IMR-90 (cell line): ENCODE results near the gene MYLK4. TPM values are rescaled to one million over a fixed set of nuclear protein-coding genes. Genes with fewer than 3 reads are reported as not detected.

Source experiments
- ATAC-seq: fragments of 200-7000 bp; cut with Tn5 transposase; 2 replicates; pipeline ENCODE4 v1.9.1; 2020; ENCODE audit warnings: low read depth, mild to moderate bottlenecking, moderate library complexity
- BruUV-seq: library from RNA; stranded (reverse); fragments of 400-500 nt; replicated peaks from 2 replicates; lab custom pipeline; 2021; lab: Mats Ljungman, UMichigan
- CTCF ChIA-PET: fragments of 300-600 bp; formaldehyde crosslinking; extraction: SDS; loops from one replicate; lab custom pipeline; 2021; ENCODE audit warnings: antibody characterized with exemption; lab: Yijun Ruan, JAX
- POLR2A ChIA-PET: fragments of 300-600 bp; sonication (Branson Sonifier 250); formaldehyde crosslinking; loops from one replicate; lab custom pipeline; 2022; ENCODE audit warnings: antibody characterized with exemption; ENCODE audit not compliant: unreplicated experiment; lab: Charles Lee
- DNase-seq: peaks from one replicate; pipeline ENCODE4 v3.0.0; 2013
- H2AFZ ChIP-seq: replicated peaks from 2 replicates; pipeline ENCODE3; 2013; ENCODE audit warnings: low read length, mild to moderate bottlenecking; ENCODE audit not compliant: poor library complexity
- H2AK5ac ChIP-seq: 2 replicates; pipeline ENCODE4 v1.6.1; 2013; ENCODE audit warnings: low read depth, low read length, inconsistent platforms
- H2AK9ac ChIP-seq: replicated peaks from 2 replicates; pipeline ENCODE3; 2013; ENCODE audit warnings: mild to moderate bottlenecking, low read depth, low read length, moderate library complexity; ENCODE audit not compliant: poor library complexity
- H2BK120ac ChIP-seq: 2 replicates; pipeline ENCODE4 v1.6.1; 2013; ENCODE audit warnings: low read depth, low read length, inconsistent platforms
- H2BK15ac ChIP-seq: 3 replicates; pipeline ENCODE4 v1.6.1; 2013; ENCODE audit warnings: low read depth, low read length, inconsistent platforms
- H2BK20ac ChIP-seq: 2 replicates; pipeline ENCODE4 v1.6.1; 2013; ENCODE audit warnings: low read depth, mild to moderate bottlenecking, inconsistent platforms, low read length, moderate library complexity
- H2BK5ac ChIP-seq: 2 replicates; pipeline ENCODE4 v1.6.1; 2013; ENCODE audit warnings: mild to moderate bottlenecking, low read depth, low read length, inconsistent platforms; ENCODE audit not compliant: poor library complexity, severe bottlenecking
- H3K14ac ChIP-seq: replicated peaks from 2 replicates; pipeline ENCODE4 v1.6.1; 2013; ENCODE audit warnings: low read depth, low read length, inconsistent platforms
- H3K18ac ChIP-seq: 2 replicates; pipeline ENCODE4 v1.6.1; 2013; ENCODE audit warnings: low read depth, low read length, control low read depth
- H3K23ac ChIP-seq: 2 replicates; pipeline ENCODE4 v1.6.1; 2013; ENCODE audit warnings: low read depth, low read length, inconsistent platforms
- H3K27ac ChIP-seq: 2 replicates; pipeline ENCODE4 v1.5.1; 2013; ENCODE audit warnings: mild to moderate bottlenecking, control low read depth, low read length; ENCODE audit not compliant: insufficient read depth
- H3K27me3 ChIP-seq: 2 replicates; pipeline ENCODE4 v1.6.1; 2013; ENCODE audit warnings: low read length; ENCODE audit not compliant: control insufficient read depth, insufficient read depth
- H3K36me3 ChIP-seq: 2 replicates; pipeline ENCODE4 v1.6.1; 2013; ENCODE audit warnings: low read length, mixed read lengths; ENCODE audit not compliant: control insufficient read depth, insufficient read depth
- H3K4ac ChIP-seq: 2 replicates; pipeline ENCODE4 v1.6.1; 2013; ENCODE audit warnings: low read depth, low read length, inconsistent platforms
- H3K4me1 ChIP-seq: 2 replicates; pipeline ENCODE4 v1.6.1; 2013; ENCODE audit warnings: low read length, mixed read lengths; ENCODE audit not compliant: control insufficient read depth, insufficient read depth
- H3K4me2 ChIP-seq: 2 replicates; pipeline ENCODE4 v1.6.1; 2013; ENCODE audit warnings: low read depth, mild to moderate bottlenecking, control low read depth, low read length, moderate library complexity
- H3K4me3 ChIP-seq: 2 replicates; pipeline ENCODE4 v1.5.1; 2013; ENCODE audit warnings: low read depth, mild to moderate bottlenecking, control low read depth, low read length, moderate library complexity; ENCODE audit not compliant: insufficient read depth
- H3K56ac ChIP-seq: 2 replicates; pipeline ENCODE4 v1.6.1; 2013; ENCODE audit warnings: low read length, inconsistent platforms; ENCODE audit not compliant: insufficient read depth; ENCODE audit errors: extremely low read depth
- H3K79me1 ChIP-seq, 2 experiments: 2 replicates each; pipeline ENCODE4 v1.6.1; 2013; ENCODE audit warnings: low read length in 2 of 2, inconsistent platforms in 1 of 2, low read depth in 1 of 2
- H3K9ac ChIP-seq: 2 replicates; pipeline ENCODE4 v1.6.1; 2013; ENCODE audit warnings: low read depth, low read length, control low read depth
- H3K9me1 ChIP-seq: 2 replicates; pipeline ENCODE4 v1.6.1; 2013; ENCODE audit warnings: low read length, inconsistent platforms; ENCODE audit not compliant: insufficient read depth
- H3K9me3 ChIP-seq: 2 replicates; pipeline ENCODE4 v1.6.1; 2013; ENCODE audit warnings: low read length; ENCODE audit not compliant: control insufficient read depth, insufficient read depth
- H4K20me1 ChIP-seq: 2 replicates; pipeline ENCODE4 v1.6.1; 2013; ENCODE audit warnings: low read length, inconsistent platforms; ENCODE audit not compliant: insufficient read depth
- H4K5ac ChIP-seq: 2 replicates; pipeline ENCODE4 v1.6.1; 2013; ENCODE audit warnings: mild to moderate bottlenecking, low read depth, low read length, control low read depth
- H4K8ac ChIP-seq, 2 experiments: 2 replicates each; pipeline ENCODE4 v1.6.1; 2013; ENCODE audit warnings: low read depth in 2 of 2, low read length in 2 of 2, control low read depth in 1 of 2, inconsistent platforms in 1 of 2
- H4K91ac ChIP-seq: 2 replicates; pipeline ENCODE4 v1.6.1; 2013; ENCODE audit warnings: low read depth, low read length, inconsistent platforms; ENCODE audit not compliant: insufficient read depth
- MAZ ChIP-seq: IDR thresholded peaks from 2 replicates; pipeline ENCODE4 v1.6.1; 2012; ENCODE audit warnings: low read depth, mild to moderate bottlenecking, low read length, improper control_type of control experiment, moderate library complexity, borderline replicate concordance
- RFX5 ChIP-seq: IDR thresholded peaks from 2 replicates; pipeline ENCODE4 v1.8.0; 2012; ENCODE audit warnings: low read depth, mild to moderate bottlenecking, low read length, moderate library complexity
- WGBS, 2 experiments: methylation state at CpG; one replicate each; pipeline versions ENCODE4 v1.1.5 to v1.1.7; 2013; ENCODE audit warnings: missing lambda C conversion rate in 2 of 2; ENCODE audit not compliant: insufficient read length in 1 of 2; ENCODE audit errors: extremely low coverage in 2 of 2; 5-methylcytosine and 5-hydroxymethylcytosine counted together
- dilution Hi-C: fragments of 300-500 bp; cut with HindIII; formaldehyde crosslinking; loops from one replicate; pipeline ENCODE4 v1.14.3; 2018; ENCODE audit warnings: low sequenced_read_pairs; ENCODE audit not compliant: unreplicated experiment
- in situ Hi-C: fragments of 300-500 bp; cut with MboI; formaldehyde crosslinking; loops from 3 replicates; pipeline ENCODE4 v1.14.3; 2019; ENCODE audit warnings: low sequenced_read_pairs, inconsistent platforms, mixed read lengths
- intact Hi-C: fragments of 100-400 bp; cut with micrococcal nuclease; formaldehyde crosslinking; loops from 2 replicates; pipeline ENCODE4 v1.10.0; 2022
- polyA plus RNA-seq, 3 experiments: library from polyadenylated mRNA; depleted of rRNA; stranded (reverse); fragments of >200 nt; gene quantifications; 2 replicates each; pipeline ENCODE4 v1.2.3, GENCODE V29; 2012; ENCODE audit warnings: low replicate concordance in 1 of 3
- total RNA-seq: library from RNA; depleted of rRNA; stranded (reverse); fragments of >200 nt; gene quantifications from 2 replicates; pipeline ENCODE4 v1.2.3, GENCODE V29; 2012

Gene MYLK4
- total and polyA plus RNA-seq, 2 of the 4 experiments (the other 2 are of a cell fraction) = under 0.01 to 0.07 TPM

- DNase-seq (no peak), ATAC-seq (no peak)
- WGBS, 2 experiments = no CpG with 5 or more reads among the region's 6 CpGs
- H3K4me2 ChIP-seq = peak overlapping the region; percentile 86
- H2AFZ ChIP-seq = no peak overlapping the region
- H3K4me3 ChIP-seq = peak overlapping the region; percentile 79; the same call in 1 of the 2 replicates
- H3K36me3 ChIP-seq = peaks cover 14% of the 10 kb centered on the region
- dilution Hi-C loops = no loop called here
- peaks cover 14 to 57% of the 10 kb centered on the region in 2 experiments for H3K79me1 ChIP-seq
- CTCF ChIA-PET = interaction anchor here (0.5 kb wide), 1 partner anchor 192 kb away, joined by 3 read pairs; no protein-coding TSS in a partner anchor
- no peak overlapping the region for H4K8ac ChIP-seq
- no peak overlapping the region for H4K91ac ChIP-seq
- BruUV-seq = no TSS peak
- peaks cover 19% of the 10 kb centered on the region for H3K4me1 ChIP-seq
- in situ Hi-C loops = no loop called here
- no peak overlapping the region for H2BK15ac ChIP-seq
- H2BK20ac ChIP-seq = no peak overlapping the region
- H3K23ac ChIP-seq = peak overlapping the region; percentile 88
- no peak overlapping the region for H3K56ac ChIP-seq
- no peak overlapping the region for H2BK120ac ChIP-seq
- no peaks in the 10 kb centered on the region for H3K27me3 ChIP-seq
- H2AK5ac ChIP-seq = no peak overlapping the region
- TF ChIP-seq MAZ (no peak), RFX5 (no peak)
- peaks cover 58% of the 10 kb centered on the region for H4K20me1 ChIP-seq
- peak overlapping the region; percentile 70 for H3K9ac ChIP-seq
- no peak overlapping the region for H2AK9ac ChIP-seq
- H4K5ac ChIP-seq = no peak overlapping the region
- H3K18ac ChIP-seq = no peak overlapping the region
- H3K27ac ChIP-seq = 0 out of 2 replicates have a peak overlapping the region, but pooled peaks have one; percentile 28
- H3K9me3 ChIP-seq = no peaks in the 10 kb centered on the region
- intact Hi-C loops = loop anchor here (10.0 kb wide), 1 partner anchor 216 kb away; no protein-coding TSS in a partner anchor
- POLR2A ChIA-PET = interaction anchor here (1.1 kb wide), 1 partner anchor 71 kb away, joined by 4 read pairs; no protein-coding TSS in a partner anchor
- peak overlapping the region; percentile 43 for H3K14ac ChIP-seq
- peaks cover 24% of the 10 kb centered on the region for H3K9me1 ChIP-seq
- H3K4ac ChIP-seq = no peak overlapping the region
- no peak overlapping the region for H2BK5ac ChIP-seq
These were observed 18.0 kb upstream of the MYLK4 start for GRCh38 chr6:2768696-2769095.
